G401 (cell line): ENCODE data around the gene IL12RB1. TPM values are rescaled to one million over a fixed set of nuclear protein-coding genes. Genes with fewer than 3 reads are reported as not detected.

Experiments used
- DNase-seq: peaks from one replicate; pipeline ENCODE4 v3.0.0-alpha.2; 2015; ENCODE audit warnings: low spot score
- in situ Hi-C: cut with HindIII; loops from 2 replicates; pipeline ENCODE4 v1.10.0; 2016; ENCODE audit warnings: low sequenced_read_pairs, mixed read lengths
- total RNA-seq: library from RNA; depleted of rRNA; stranded (reverse); fragments of >200 nt; shearing (Covaris generic); gene quantifications from 2 replicates; pipeline ENCODE4 v1.2.3, GENCODE V29; 2014; rRNA removed

IL12RB1 gene
- total RNA-seq, result not detected in 2 replicates

DNA sequence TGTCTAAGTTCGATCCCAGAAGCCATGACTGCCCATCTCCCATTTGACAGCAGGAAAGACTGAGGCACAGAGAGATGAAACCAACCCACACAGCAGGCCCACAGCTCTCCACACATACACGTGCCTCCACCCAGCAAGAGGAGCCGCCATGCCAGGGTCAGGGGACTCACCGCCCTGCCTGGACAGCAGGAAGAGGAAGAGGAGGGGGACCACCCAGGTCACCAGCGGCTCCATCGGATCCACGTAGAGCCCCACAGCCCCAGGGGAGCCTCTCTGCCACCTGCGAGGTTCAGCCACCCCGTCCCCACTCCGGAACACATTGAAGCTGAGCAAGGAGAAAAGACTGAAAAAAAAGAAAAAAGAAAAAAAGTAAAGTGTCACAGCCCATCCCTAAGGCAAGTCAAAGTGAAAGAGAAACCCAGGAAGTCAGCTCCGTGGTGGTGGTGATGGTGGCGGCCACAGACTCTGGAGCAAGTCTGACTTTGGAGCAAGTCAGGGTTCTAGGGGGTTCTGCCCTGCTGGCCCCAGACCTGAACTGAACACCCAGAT lies at the start of gene IL12RB1:
TSS of gene IL12RB1 (minus strand) at position 345 of the 549 bp plus-strand sequence. CDS start at position 234, 111 bp downstream.
- no peak for DNase-seq
- in situ Hi-C loops, result no loop called here

DNA sequence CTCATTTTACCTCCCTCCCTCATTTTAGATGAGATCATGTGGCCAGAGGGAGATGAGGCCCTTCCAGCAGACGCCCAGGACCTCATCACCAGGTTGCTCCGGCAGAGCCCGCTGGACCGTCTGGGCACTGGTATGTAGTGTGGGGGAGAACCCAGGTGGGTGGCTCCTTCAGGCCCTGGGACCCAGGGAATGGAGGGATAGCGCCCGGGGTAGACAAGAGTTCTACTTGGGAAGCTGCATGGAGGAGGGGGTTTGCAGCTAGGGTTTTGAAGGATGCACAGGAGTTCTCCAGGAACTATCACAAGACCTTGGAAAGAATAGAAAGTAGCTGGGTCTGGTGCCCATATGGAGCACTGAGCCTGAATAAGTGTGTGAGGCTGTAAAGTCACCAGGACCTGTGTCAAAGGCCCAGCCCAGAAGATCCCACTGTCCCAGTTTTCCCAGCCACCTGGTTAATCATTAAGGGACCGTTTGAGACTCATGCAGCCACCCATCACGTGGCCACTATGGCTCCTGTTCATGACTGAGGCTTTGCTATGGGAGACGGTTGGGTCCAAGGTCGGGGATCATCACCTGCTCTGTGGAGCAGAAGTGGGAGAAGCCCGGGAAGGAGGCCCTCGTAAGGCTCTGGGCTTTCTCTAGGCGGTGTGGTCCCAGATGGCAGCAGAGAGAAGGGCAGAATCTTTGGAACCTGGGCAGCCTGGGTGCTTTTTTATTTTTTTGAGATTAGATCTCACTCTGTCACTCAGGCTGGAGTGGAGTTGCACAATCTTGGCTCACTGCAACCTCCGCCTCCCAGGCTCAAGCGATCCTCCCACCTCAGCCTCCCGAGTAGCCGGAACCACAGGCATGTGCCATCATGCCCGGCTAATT lies 49.2 kb upstream of the IL12RB1 start:
- in situ Hi-C loops, result no loop called here
- DNase-seq, result no peak

GRCh38 chr19:18131841-18132596 lies 45.3 kb upstream of the IL12RB1 start:
- in situ Hi-C loops, result no loop called here
- DNase-seq, result no peak

- in situ Hi-C loops, result no loop called here
- no peak for DNase-seq
Observed at GRCh38 chr19:18130523-18131242, 43.9 kb upstream of the IL12RB1 start.

DNA sequence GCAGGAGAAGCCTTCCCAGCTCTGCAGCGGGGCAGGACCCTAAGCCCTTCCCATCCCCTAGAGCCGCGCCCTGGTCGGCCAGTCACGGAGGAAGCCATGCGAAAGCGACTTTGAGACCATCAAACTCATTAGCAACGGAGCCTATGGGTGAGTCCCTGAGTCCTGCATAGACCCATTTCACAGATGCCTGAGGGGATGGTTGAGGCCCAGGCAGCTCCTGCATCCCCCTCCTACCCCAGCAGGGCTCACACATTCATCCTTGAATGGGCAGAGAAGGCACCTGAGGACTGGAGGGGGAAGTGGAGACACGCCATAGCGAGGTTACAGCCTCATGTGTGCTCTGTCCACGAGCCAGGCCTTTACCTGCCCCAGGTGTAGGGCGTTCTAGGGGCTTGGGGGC lies 42.1 kb upstream of the IL12RB1 start:
- no peak for DNase-seq
- in situ Hi-C loops, result no loop called here

DNA sequence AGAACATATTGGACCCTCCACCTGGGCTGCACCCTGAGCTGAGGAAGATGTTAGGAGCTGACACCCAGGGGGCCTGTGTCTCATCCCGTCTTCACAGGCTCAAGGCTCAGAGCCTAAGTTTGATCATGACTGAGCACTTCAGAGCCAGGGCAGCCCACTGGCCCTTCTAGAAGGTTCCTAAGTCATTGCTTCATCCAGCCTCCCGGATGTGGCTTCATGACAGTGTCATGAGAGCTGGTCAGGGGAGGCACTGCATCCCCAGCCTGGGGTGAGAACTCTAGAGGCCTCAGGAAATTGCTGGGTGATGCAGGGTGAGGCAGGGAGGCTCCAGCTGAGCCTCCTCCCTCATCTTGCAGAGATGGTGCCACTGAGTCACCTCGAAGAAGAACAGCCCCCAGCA lies 41.3 kb upstream of the IL12RB1 start:
- no peak for DNase-seq
- in situ Hi-C loops, result no loop called here

- DNase-seq, result no peak
- in situ Hi-C loops, result no loop called here
Observed at GRCh38 chr19:18126097-18126496, 39.4 kb upstream of the IL12RB1 start.

DNA sequence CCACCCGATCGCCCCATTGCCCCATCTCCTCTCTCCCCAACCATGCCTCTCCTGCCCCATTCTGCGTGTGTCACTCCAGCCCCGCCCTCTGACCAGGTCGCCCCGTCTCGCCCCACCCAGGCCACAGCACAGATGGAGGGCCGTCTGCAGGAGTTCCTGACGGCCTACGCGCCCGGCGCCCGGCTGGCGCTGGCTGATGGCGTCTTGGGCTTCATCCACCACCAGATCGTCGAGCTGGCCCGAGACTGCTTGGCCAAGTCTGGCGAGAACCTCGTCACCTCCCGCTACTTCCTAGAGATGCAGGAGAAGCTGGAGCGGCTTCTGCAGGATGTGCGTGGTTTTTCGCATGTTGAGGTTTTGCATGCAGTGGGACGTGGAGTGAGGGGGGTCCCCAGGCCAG lies 37.1 kb upstream of the IL12RB1 start:
- in situ Hi-C loops, result no loop called here
- DNase-seq, result no peak

- in situ Hi-C loops, result no loop called here
- no peak for DNase-seq
Observed at GRCh38 chr19:18122860-18123795, 36.4 kb upstream of the IL12RB1 start.

DNA sequence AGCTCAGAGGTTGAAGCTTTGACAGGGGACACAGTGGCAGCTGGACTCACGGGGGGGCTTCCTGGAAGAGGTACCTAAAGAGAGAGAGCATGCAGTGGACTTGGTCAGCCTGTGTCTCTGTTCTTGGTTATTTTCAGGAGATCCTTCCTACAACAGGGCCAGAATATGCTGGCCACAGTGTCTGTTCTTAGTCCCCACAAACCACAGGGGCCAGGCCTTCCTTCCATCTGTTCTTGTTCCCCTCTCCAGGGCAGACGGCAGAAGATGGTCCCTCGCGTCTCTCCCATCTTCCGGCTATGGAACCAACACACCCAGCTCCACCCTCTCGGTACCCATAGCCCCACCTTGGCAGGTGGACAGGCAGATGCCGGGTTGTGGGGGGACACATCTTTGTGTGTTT lies 35.7 kb upstream of the IL12RB1 start:
- in situ Hi-C loops, result no loop called here
- no peak for DNase-seq

DNA sequence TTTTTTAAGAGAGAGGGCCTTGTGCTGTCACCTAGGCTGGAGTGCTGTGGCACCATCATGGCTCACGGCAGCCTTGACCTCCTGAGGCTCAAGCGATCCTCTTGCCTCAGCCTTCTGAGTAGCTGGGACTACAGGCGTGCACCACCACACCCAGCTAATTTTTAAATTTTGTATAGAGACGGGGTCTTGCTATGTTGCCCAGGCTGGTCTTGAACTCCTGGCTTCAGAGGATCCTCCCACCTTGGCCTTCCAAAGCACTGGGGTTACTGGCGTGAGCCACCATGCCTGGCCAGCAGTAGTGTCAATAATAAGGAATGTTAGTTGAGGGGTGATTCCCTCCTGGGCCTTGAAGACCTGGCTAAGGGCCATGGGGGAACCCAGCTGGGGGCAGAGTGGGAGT lies 34.4 kb upstream of the IL12RB1 start:
- DNase-seq, result no peak
- in situ Hi-C loops, result no loop called here

- in situ Hi-C loops, result no loop called here
- DNase-seq, result no peak
Observed at GRCh38 chr19:18120127-18120526, 33.4 kb upstream of the IL12RB1 start.

DNA sequence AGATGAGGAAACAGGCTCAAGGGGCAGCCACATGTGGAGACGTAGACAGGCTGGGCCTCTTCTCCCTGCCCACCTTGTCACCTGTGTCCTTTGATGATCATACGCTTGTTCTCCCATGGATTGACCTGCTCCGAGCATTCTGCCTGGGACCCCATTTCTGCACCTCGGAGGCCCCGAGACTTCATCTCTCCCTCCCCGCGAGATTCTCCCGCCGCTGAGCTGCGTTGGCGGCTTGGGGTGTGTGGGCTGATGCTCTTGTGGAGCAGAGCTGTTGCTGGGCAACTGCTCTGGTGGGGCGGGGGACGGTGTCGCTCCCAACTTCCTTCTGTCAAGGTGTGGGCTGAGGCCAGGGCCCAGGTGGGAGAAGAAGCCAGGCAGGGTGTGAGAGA lies 33.0 kb upstream of the IL12RB1 start:
- in situ Hi-C loops, result no loop called here

GRCh38 chr19:18119013-18119716 lies 32.4 kb upstream of the IL12RB1 start:
- in situ Hi-C loops, result no loop called here

More for the DNA sequence above, 33.0 kb upstream of the IL12RB1 start:
- DNase-seq, result no peak

DNA sequence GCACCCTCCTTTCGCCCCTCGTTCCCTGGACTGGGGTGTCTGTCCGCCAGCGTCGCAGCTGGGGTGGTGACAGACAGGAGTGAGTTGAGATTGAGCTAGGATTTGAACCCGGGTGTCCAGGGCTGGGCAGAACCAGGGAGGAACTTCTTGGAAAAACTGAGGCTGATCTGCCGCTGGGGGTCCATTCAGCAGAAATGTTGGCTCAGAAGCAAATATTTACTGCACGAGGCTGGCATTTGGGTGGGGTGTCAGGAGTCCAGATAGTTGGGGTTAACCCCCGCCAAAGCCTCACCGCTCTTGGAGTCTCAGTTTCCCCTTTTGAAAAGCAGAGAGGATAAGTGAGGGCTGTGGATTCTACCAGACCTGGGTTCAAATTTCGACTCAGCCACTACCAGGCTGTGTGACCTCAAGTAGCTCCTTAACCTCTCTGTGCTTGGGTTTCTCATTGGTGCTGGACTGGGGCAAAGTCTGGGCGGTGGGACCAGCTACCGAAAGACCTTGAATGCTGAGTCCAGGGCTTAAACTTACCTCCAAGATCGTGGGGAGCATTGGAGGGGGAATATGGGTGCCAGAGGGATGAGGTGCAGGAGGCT lies 31.8 kb upstream of the IL12RB1 start:
- in situ Hi-C loops, result no loop called here
- DNase-seq, result no peak

More at GRCh38 chr19:18119013-18119716, 32.4 kb upstream of the IL12RB1 start:
- DNase-seq, result peak; percentile 13

DNA sequence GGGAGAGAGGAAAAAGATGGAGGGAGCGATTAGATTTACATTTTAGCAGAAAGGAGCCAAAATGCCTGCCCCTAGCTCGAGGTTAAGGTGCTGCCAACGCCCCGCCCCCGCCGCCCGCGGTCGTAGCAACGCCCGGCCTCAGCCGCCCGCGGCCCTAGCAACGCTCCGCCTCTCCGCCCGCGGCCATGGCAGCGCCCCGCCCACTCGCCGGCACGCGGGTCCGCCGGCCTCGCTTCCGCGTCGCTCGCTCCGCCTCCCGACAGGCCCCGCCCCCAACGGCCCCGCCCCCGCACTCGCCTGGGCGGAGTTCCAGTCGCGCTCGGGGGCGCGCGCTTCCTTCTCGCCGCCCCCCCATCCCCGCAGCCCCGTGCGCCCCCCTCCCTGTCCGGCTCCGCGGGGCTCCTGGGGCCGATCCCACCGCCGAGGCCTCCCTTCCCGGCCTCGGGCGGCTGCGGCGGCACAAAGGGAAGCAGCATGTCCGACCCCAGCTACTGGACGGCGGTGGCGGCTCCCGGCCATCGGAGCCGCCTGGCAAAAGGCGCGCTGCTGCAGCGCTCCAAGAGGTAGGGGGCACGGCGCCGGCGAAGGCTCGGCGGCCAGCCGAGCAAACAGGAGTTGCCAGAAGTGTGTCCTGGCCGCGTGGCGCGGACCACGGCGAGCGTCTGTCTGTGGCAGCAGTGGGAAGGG lies 31.1 kb upstream of the IL12RB1 start:
- DNase-seq, result peak; percentile 71
- in situ Hi-C loops, result no loop called here

DNA sequence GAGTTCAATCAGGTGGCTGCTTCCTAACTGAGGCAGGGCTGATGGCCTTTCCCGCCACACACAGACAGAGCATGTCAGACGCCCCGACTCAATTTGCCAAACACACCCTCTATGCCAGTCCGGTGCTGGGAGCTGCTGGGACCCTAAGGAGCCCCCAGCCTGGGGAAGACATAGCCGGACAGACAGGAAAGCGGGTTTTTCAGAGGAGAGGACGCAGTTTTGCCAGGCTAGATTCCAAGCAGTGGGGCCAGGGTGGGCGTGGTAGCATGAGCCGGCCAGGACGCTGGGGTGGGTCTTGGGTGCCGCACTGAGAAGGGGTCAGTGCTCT lies 30.6 kb upstream of the IL12RB1 start:
- in situ Hi-C loops, result no loop called here
- no peak for DNase-seq
